Spleen (tissue), 7 donors: ENCODE results near the gene OR2T6.

Experiments used
- CTCF ChIP-seq, 11 experiments: fragments of 200-600 bp in 7 of 11; fragments of 450-650 bp in 4 of 11; sonication (generic) in 4 of 11; IDR thresholded peaks in 8 of 11; conservative IDR thresholded peaks in 3 of 11; 1 replicate in 7 of 11; 2 replicates in 4 of 11; pipeline versions ENCODE4 v1.4.0 to v1.8.0; 2016 to 2021; ENCODE audit warnings: antibody characterized with exemption in 11 of 11, inconsistent platforms in 4 of 11, mild to moderate bottlenecking in 1 of 11
- POLR2A ChIP-seq, 3 donors: fragments of 450-650 bp; IDR thresholded peaks; one replicate each; pipeline ENCODE4 v1.5.1; 2017; ENCODE audit warnings: antibody characterized with exemption in 3 of 3, mild to moderate bottlenecking in 1 of 3
- donor health status: DM: no; HTN: no; CAD: no; lungs with moderate emphysema.
- donor health status: DM: no; HTN: no; CAD: no.
- donor health status: DM: no; HTN: no; CAD: no.

- TF ChIP-seq CTCF (IDR thresholded peaks at IDR 0.05 in 8 of 11, conservative IDR thresholded peaks at IDR 0.05 in 3 of 11) (no peak), POLR2A (IDR thresholded peaks at IDR 0.05) (no peak)
These were observed 8.9 kb upstream of the OR2T6 start for GRCh38 chr1:248366609-248367008.
